Keratinocyte (primary cell): ENCODE measurements around the gene PACS2. TPM values are rescaled to one million over a fixed set of nuclear protein-coding genes. Genes with fewer than 3 reads are reported as not detected.

Experiments
- DNase-seq: peaks from one replicate; pipeline ENCODE4 v3.0.0-alpha.2; 2011; ENCODE audit warnings: low read depth, missing footprints, low spot score
- FAIRE-seq: peaks from 2 replicates; lab custom pipeline; 2011; peaks lifted over from hg19 to GRCh38; lab: Jason Lieb, UNC
- H2AFZ ChIP-seq: 2 replicates; pipeline ENCODE4 v1.6.0; 2012; ENCODE audit warnings: low read length, control low read depth, inconsistent platforms; ENCODE audit not compliant: control insufficient read depth
- H3K27ac ChIP-seq: 2 replicates; pipeline ENCODE4 v1.5.1; 2011; ENCODE audit warnings: low read length; ENCODE audit not compliant: control insufficient read depth, insufficient read depth
- H3K27me3 ChIP-seq: 3 replicates; pipeline ENCODE4 v1.6.0; 2011; ENCODE audit warnings: low read length; ENCODE audit not compliant: control insufficient read depth, insufficient read depth; ENCODE audit errors: extremely low read depth
- H3K36me3 ChIP-seq, 2 experiments: 2 replicates in 1 of 2; 3 replicates in 1 of 2; pipeline ENCODE4 v1.5.1; 2011; ENCODE audit warnings: low read length in 2 of 2, mild to moderate bottlenecking in 1 of 2; ENCODE audit not compliant: control insufficient read depth in 2 of 2, insufficient read depth in 2 of 2; ENCODE audit errors: extremely low read depth in 1 of 2
- H3K4me1 ChIP-seq: 3 replicates; pipeline ENCODE4 v1.5.1; 2011; ENCODE audit warnings: low read length; ENCODE audit not compliant: control insufficient read depth, insufficient read depth; ENCODE audit errors: extremely low read depth
- H3K4me2 ChIP-seq: 3 replicates; pipeline ENCODE4 v1.6.0; 2011; ENCODE audit warnings: low read depth, low read length; ENCODE audit not compliant: control insufficient read depth, insufficient read depth; ENCODE audit errors: extremely low read depth
- H3K4me3 ChIP-seq, 3 experiments: fragments of 200-600 bp in 1 of 3; sonication (generic) in 1 of 3; 2 replicates in 2 of 3; 3 replicates in 1 of 3; pipeline ENCODE4 v1.5.1; 2011 to 2016; ENCODE audit warnings: low read length in 3 of 3, mild to moderate bottlenecking in 3 of 3, control low read depth in 2 of 3, inconsistent platforms in 1 of 3, low read depth in 1 of 3, mixed read lengths in 1 of 3, mixed run types in 1 of 3, moderate library complexity in 1 of 3; ENCODE audit not compliant: control insufficient read depth in 2 of 3, insufficient read depth in 2 of 3; ENCODE audit errors: extremely low read depth in 1 of 3
- H3K79me2 ChIP-seq: 2 replicates; pipeline ENCODE4 v1.6.0; 2012; ENCODE audit warnings: low read length; ENCODE audit not compliant: control insufficient read depth, insufficient read depth
- H3K9ac ChIP-seq: 3 replicates; pipeline ENCODE4 v1.6.0; 2011; ENCODE audit warnings: low read length; ENCODE audit not compliant: control insufficient read depth, insufficient read depth; ENCODE audit errors: extremely low read depth
- H3K9me1 ChIP-seq: 3 replicates; pipeline ENCODE4 v1.6.0; 2011; ENCODE audit warnings: low read length; ENCODE audit not compliant: control insufficient read depth, insufficient read depth; ENCODE audit errors: extremely low read depth
- H3K9me3 ChIP-seq: 2 replicates; pipeline ENCODE4 v1.5.1; 2012; ENCODE audit warnings: low read depth, low read length; ENCODE audit not compliant: control insufficient read depth
- H4K20me1 ChIP-seq: 3 replicates; pipeline ENCODE4 v1.6.0; 2011; ENCODE audit warnings: low read length; ENCODE audit not compliant: control insufficient read depth, insufficient read depth; ENCODE audit errors: extremely low read depth
- CTCF ChIP-seq, 3 experiments: IDR thresholded peaks in 1 of 3; conservative IDR thresholded peaks in 1 of 3; optimal IDR thresholded peaks in 1 of 3; 2 replicates in 2 of 3; 3 replicates in 1 of 3; pipeline versions ENCODE3 to v1.5.1; 2011; ENCODE audit warnings: low read length in 3 of 3, mild to moderate bottlenecking in 3 of 3, moderate library complexity in 2 of 3, control low read depth in 1 of 3, inconsistent platforms in 1 of 3; ENCODE audit not compliant: insufficient read depth in 2 of 3; ENCODE audit errors: extremely low read depth in 1 of 3
- EZH2 ChIP-seq: IDR thresholded peaks from one replicate; pipeline ENCODE4 v1.6.1; 2012; ENCODE audit warnings: inconsistent platforms, mild to moderate bottlenecking, low read length, moderate library complexity
- dilution Hi-C: fragments of 300-500 bp; cut with MboI; formaldehyde crosslinking; loops from one replicate; pipeline ENCODE4 v1.7.0; 2020; ENCODE audit warnings: low sequenced_read_pairs; ENCODE audit not compliant: extremely low pct_ligation_motif_present
- polyA plus RNA-seq, 5 experiments: library from polyadenylated mRNA; depleted of rRNA in 3 of 5; stranded (reverse) in 3 of 5; stranded (forward) in 1 of 5; unstranded in 1 of 5; fragments of >200 nt; gene quantifications; 1 replicate in 1 of 5; 2 replicates in 3 of 5; 3 replicates in 1 of 5; pipeline versions ENCODE4 v1.2.1 to v1.2.3, GENCODE V29; 2011 to 2012; ENCODE audit warnings: missing spikeins in 2 of 5, low read depth in 1 of 5, low replicate concordance in 1 of 5

The PACS2 gene
- polyA plus RNA-seq, 1 donor (not counting 4 experiments of a cell fraction or from before 2014, with no cell fraction given) = 11.8 TPM

- TF ChIP-seq CTCF (optimal IDR thresholded peaks at IDR 0.05 in 1 of 3, IDR thresholded peaks at IDR 0.05 in 1 of 3, conservative IDR thresholded peaks at IDR 0.05 in 1 of 3; ENCODE audit: extremely low read depth in 1 of 3, insufficient read depth in 2 of 3, low read length in 3 of 3) (no peak), EZH2 (no peak)
- Histone ChIP-seq H3K79me2 (peaks cover 39% of the 10 kb centered on the region), H3K27me3 (no peaks in the 10 kb centered on the region), H3K9ac (no peak overlapping the region), H3K27ac (no peak overlapping the region), H3K9me3 (no peaks in the 10 kb centered on the region), H4K20me1 (no peaks in the 10 kb centered on the region), H3K4me1 (no peaks in the 10 kb centered on the region), H3K9me1 (no peaks in the 10 kb centered on the region), H2AFZ (no peak overlapping the region), H3K4me2 (no peak overlapping the region), H3K36me3 (no peaks in the 10 kb centered on the region), H3K4me3 (no peak overlapping the region)
- dilution Hi-C loops = no loop called here
- no peak for FAIRE-seq
- DNase-seq = no peak
Measured at GRCh38 chr14:105322791-105323556, 8.4 kb downstream of the PACS2 start.

- Histone ChIP-seq H3K9me1 (no peaks in the 10 kb centered on the region), H3K79me2 (peaks cover 37% of the 10 kb centered on the region), H3K36me3 (no peaks in the 10 kb centered on the region), H3K27ac (no peak overlapping the region), H2AFZ (no peak overlapping the region), H3K9ac (no peak overlapping the region), H4K20me1 (no peaks in the 10 kb centered on the region), H3K4me3 (no peak overlapping the region), H3K27me3 (no peaks in the 10 kb centered on the region), H3K9me3 (no peaks in the 10 kb centered on the region), H3K4me1 (no peaks in the 10 kb centered on the region), H3K4me2 (no peak overlapping the region)
- FAIRE-seq (no peak), DNase-seq (no peak)
- dilution Hi-C loops = no loop called here
- TF ChIP-seq EZH2 (no peak), CTCF (optimal IDR thresholded peaks at IDR 0.05 in 1 of 3, IDR thresholded peaks at IDR 0.05 in 1 of 3, conservative IDR thresholded peaks at IDR 0.05 in 1 of 3; ENCODE audit: extremely low read depth in 1 of 3, insufficient read depth in 2 of 3, low read length in 3 of 3) (no peak)
Measured at GRCh38 chr14:105323663-105324062, 9.1 kb downstream of the PACS2 start.
